PFSK-1 (cell line): ENCODE results near the gene RIT2.

Experiments
- FOXP2 ChIP-seq: optimal IDR thresholded peaks from 2 replicates; pipeline ENCODE3; 2011; ENCODE audit warnings: borderline replicate concordance, control low read depth, inconsistent platforms; ENCODE audit not compliant: insufficient read depth; ENCODE audit errors: extremely low read length, extremely low read depth
- POLR2AphosphoS5 ChIP-seq: IDR thresholded peaks from 2 replicates; pipeline ENCODE4 v1.6.1; 2012; ENCODE audit warnings: low read depth, mild to moderate bottlenecking, control low read depth, low read length, moderate library complexity
- REST ChIP-seq, 2 experiments: IDR thresholded peaks; 2 replicates each; pipeline versions ENCODE4 v1.6.1 to v1.8.0; 2011 to 2012; ENCODE audit warnings: low read depth in 2 of 2, low read length in 2 of 2, control low read depth in 1 of 2, inconsistent platforms in 1 of 2, mild to moderate bottlenecking in 1 of 2, moderate library complexity in 1 of 2; ENCODE audit not compliant: insufficient read depth in 1 of 2

- no peak for TF ChIP-seq POLR2AphosphoS5
- TF ChIP-seq REST (IDR thresholded peaks at IDR 0.05; ENCODE audit: insufficient read depth in 1 of 2, low read depth in 2 of 2, low read length in 2 of 2), result no peak
- TF ChIP-seq FOXP2, result no peak
These were observed 356.6 kb downstream of the RIT2 start for GRCh38 chr18:42758852-42759251.
